ENCODE results near the gene EP400.

EP400 gene

DNA sequence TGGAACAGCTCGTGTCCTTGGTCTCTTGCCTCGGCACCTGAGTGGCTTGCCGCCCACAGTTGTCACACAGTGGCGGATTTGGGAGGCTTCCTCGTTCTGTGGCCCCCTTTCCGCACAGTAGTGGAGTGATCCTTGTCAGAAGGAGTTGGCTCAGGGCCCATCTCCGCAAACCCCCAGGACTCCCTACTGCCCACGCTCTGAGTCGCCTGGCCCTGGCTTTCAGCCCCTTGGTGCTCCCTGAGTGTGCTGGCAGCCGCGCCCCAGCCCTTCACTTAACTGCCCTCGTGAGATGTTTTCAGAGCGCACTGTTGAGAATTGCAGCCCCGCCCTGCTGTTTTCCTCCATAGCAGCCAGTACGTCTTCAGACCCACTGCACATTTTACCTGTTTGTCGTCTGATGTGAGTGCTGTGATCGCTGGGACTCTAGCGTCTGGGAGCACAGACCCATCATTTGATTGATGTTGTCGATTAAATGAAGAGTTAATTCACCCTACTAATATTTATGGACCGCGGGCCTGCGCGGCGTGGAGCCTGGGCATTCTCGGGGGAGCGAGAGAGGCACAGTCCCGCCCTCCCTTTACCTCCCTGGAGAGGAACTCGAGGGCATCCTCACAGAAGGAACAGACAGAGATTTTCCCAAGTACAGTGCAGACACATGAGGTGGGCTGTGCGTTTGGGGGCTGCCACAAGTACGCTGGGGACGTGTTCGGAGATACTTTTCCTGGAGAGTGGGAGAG lies 102.6 kb downstream of the EP400 start:
- no peak for DNase-seq

DNA sequence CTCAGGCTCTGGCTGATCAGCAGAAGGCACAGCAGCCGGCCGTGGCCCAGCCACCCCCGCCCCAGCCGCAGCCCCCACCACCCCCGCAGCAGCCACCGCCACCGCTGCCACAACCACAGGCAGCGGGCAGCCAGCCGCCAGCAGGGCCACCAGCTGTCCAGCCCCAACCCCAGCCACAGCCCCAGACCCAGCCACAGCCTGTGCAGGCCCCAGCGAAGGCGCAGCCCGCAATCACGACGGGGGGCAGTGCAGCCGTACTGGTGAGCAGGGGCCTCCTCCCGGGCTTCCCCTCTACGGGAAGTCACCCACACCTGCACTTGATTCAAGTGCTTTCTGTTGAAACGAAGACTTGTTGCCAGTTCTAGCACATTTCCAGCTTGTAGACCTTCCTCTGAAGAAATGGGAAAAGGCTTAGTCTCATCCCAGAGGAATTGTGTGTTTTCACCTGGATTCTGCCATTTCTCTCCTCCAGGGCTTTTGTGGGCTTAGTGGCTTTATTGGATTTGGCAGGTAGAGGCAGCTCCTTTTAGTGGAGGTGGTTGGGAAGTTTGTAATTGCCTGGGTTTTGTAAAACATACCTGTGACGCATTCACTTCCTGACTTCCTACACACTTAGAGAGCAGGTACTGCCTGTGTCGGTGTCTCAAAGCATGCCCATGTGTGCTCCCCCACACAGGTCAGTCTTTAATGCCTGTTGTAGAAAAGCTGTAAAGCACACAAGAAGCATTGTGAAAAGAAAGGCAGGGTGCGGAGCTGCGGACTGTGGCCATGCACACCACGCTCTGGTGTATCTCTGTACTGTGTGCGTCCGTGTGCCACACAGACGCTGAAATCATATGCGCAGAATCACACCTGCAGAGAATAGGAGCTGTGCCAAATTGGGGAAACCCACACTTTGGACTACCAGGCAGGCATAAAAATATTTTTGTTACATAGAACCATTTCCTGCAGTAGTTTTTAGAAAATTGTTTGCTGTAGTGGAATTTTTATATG lies 103.9 kb downstream of the EP400 start:
- no peak for DNase-seq

DNA sequence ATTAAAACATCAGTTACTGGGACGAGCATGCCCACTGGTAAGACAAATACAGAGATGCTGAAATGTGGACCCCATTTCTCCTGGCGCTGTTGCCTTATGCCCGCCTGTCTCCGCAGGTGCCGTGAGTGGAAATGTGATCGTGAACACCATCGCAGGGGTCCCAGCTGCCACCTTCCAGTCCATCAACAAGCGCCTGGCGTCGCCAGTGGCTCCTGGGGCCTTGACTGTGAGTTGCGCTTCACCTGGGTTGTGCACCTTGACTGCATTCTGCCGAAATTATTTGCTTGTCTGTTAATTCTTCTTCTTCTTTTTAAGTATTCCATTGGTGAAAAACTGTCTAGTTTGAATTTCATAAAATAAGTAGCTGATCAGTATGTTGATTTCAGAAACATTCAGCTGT lies 105.2 kb downstream of the EP400 start:
- DNase-seq = no peak

DNA sequence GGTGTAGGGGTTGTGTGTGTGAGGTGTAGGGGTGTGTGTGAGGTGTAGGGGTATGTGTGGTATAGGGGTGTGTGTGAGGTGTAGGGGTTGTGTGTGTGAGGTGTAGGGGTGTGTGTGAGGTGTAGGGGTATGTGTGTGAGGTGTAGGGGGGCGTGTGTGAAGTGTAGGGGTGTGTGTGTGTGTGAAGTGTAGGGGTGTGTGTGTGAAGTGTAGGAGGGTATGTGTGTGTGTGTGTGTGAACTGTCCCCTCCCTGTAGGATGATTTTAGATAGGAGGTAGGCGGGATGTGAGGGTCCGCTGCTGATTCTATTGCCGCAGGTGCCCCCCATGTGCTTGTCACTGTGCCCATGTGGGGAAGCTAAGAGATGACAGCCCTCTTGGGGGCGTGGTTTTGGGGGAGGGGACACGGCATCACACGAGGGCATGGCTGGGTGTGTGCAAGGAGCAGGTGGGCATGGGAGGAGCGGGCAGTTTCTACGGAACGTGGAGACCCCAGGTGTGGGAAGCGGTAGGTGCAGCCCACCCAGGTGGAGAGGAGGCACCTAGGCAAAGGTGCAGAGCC lies 105.9 kb downstream of the EP400 start:
- no peak for DNase-seq

DNA sequence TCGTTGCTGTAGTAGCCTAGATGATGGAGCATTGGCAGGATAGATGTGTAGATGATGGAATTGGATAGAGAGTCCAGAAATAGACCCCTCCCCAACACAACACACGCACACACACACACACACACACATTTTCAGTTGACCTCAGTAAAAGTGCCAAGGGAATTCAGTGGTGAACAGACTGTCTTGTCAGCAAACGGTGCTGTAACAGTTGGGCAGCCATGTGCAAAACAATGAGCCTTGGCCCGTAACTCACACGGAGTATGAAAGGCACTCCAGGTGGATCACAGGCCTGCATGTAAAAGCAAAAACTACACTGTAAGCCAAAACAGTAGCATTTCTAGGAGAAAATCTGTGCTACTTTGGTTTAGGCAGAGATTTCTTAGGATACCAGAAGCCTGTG lies 106.6 kb downstream of the EP400 start:
- no peak for DNase-seq

DNA sequence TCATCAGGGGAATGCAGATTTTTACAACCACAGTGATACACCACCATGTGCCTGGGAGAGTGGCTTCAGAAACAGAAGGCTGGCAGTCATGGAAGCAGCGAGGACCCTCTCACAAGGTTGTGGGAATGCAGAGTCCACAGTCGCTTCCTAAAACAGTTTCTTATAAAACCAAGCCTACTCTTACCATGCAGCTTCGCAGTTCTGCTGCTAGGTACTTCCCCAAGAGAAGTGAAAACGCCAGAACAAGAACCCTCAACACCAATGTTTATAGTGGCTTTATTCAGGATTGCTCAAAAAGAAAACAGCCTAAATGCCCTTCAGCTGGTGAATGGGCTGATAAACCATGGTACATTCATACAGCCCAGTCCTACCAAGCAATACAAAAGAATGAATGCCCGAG lies 107.2 kb downstream of the EP400 start:
- no peak for DNase-seq

DNA sequence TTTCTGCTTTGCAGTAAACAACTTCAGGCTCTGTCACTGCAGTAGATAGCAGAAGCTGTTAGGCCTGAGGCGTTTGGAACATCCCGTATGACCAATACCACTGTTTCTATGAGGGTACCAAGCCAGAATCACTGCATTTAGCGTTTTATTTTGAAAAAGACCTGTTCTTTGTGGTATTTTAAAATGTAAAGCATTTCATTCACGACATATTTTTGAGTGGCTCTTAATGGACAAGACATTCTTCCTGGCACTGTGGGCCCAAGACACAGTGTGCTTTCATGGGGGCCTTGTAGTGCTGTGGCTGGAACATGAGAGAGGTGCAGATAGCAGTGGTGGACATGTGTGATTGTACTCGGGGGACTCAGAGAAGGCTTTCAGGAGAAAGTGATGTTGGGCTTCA lies 107.9 kb downstream of the EP400 start:
- no peak for DNase-seq

DNA sequence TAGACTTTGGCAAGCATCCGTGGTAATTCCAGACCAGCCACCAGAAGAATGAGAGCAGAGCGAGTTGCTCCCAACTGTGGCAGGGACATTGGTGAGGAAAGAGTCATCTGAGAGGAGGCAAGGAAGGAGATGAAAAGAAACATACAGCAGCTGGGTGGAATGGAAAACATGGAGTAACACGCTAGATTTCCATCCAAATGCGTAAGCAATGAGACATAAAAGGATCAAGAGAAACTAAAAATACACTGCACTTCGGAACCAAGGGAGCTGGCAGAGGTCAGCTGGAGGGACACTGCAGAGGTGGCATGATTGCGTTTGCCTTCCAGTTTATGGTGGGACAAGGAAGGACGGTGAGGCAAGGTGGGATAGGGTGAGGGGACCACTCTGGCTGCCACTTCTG lies 111.5 kb downstream of the EP400 start:
- DNase-seq = no peak

DNA sequence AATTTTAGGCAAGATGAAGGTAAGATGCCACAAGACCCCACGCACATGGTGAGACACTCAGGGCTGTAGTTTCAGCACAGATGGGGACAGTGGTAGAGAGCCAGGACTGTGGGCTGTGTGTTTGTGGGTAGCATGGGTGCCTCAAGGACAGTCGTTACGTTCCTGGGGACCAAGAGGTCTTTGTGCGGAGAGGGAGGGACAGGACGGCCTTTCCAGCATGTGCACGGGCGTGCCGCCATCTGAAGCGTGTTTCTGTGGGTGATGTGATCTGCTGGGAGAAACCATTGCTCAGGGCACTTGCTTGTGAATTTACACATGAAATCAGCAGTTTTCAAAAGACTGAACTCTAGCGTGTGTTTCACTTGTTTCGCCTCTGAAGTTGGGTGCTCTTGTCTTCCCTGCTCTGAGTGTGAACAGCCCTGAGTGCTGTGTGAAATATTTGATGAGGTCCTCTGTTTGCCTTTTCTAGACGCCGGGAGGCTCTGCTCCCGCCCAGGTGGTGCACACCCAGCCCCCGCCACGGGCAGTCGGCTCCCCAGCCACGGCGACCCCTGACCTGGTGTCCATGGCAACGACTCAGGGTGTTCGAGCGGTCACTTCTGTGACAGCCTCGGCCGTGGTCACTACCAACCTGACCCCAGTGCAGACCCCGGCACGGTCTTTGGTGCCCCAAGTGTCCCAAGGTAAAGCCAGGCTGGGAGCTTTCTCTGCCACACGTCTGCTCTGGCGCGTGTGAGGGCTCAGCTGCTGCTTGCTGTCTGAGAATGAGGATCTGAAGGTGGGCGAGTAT lies 112.1 kb downstream of the EP400 start:
- DNase-seq = no peak

DNA sequence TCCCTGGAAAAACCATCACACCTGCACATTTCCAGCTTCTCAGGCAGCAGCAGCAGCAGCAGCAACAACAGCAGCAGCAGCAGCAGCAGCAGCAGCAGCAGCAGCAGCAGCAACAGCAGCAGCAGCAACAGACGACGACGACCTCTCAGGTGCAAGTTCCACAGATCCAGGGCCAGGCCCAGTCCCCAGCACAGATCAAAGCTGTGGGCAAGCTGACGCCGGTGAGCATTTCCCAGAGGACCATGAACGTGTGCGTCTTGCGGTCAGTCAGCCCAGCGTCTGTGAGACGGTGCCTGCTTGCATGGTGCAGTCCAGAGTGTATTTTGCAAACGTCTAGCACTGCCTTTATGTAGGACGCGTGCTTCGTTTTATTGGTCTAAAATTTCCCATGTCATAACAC lies 112.7 kb downstream of the EP400 start:
- no peak for DNase-seq

DNA sequence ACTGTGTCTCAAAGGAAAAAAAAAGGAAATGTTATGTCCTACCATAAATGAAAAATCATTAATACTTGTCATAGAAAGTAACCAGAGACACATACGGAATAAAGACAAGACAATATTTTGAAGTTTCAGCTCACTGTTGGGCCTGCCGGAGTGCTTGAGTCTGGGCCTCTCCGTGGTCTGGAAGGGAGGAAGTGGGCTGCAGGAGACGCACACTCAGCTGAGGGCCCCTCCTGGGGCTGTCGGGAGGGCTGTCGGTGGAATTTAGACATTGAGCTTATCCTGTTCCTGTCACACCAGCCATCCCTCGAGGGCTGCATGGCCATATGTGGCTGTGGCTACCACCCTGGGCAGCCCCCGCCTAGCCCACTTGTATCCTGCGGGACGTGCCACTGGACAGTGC lies 113.7 kb downstream of the EP400 start:
- DNase-seq = no peak

DNA sequence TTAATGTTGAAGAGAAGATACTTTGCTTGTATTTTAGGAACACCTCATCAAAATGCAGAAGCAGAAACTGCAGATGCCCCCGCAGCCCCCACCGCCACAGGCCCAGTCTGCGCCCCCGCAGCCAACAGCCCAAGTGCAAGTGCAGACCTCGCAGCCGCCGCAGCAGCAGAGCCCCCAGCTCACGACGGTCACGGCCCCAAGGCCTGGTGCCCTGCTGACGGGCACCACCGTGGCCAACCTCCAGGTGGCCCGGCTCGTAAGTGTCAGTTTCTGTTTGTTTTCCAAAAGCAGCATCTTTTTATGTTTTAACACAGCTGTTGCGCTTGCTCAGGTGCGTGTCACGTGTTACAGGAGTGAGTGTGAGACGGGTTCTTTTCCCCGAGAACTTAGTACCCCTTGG lies 114.9 kb downstream of the EP400 start:
- DNase-seq = no peak

DNA sequence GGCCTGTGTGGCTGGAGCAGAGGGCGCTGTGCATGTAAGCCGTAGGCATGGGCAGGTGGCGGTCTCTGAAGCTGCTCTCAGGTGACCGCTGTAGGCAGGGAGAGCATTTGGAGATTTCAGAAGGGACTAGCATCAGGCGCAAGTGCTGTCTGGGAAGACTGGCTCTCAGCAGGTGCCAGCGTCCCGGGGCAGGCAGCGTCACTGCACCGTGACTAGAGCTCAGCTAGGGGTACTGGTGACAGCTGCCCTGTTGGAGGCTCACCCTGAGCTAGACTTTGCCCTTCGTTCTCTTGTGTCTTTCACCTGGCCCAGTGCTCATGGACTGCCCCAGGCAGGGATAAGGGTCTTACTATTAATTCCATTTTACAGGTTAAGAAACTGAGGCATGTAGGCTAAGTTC lies 115.5 kb downstream of the EP400 start:
- DNase-seq = no peak

DNA sequence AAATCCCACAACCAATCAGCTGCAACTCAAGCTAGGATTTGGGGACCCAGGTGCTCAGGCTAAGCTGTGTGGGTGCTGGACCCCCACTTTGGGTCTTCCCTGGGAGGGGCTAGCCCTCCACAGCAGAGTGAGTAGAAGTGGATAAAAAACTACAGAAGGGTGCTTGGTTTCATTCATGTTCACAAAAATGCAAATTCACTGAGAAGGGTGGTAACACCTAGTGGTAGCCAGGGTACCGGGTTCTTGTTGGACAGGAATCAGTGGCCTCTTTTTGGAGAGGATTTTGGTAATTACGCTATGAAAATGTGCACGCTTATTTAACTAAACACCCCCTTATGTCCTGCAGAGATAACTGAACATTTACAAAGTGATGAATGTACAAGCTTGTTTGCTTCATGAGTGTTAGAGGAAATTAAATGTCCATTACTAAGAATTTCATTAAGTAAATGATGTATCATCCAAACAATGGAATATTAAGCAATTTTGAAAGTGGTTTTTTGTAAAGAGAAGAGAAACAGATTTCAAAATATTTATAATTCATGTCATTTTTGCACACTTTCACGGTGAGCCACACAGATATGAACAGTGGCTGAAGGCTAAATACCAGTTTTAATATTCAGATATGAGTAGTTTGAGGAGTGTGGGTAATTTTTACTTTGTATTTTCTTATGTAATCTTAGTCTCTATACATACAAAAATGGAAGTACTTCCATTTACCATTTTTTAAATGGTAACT lies 116.0 kb downstream of the EP400 start:
- no peak for DNase-seq

DNA sequence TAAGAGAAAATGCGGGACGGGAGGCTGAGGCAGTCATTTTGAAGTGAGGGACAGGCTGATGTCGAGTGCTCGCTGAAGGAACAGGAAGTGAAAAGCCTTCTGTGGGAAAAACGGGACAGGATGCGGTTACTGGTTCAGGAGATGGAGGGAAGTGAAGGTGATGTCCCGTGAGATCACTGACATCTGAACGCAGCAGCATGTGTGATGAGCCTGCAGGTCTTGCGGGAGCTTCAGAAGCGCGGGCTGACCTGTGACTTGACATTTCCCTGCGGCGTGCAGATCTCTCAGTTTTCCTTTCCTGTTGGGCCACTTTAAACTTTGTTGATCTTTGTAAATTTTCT lies 116.6 kb downstream of the EP400 start:
- DNase-seq = no peak

DNA sequence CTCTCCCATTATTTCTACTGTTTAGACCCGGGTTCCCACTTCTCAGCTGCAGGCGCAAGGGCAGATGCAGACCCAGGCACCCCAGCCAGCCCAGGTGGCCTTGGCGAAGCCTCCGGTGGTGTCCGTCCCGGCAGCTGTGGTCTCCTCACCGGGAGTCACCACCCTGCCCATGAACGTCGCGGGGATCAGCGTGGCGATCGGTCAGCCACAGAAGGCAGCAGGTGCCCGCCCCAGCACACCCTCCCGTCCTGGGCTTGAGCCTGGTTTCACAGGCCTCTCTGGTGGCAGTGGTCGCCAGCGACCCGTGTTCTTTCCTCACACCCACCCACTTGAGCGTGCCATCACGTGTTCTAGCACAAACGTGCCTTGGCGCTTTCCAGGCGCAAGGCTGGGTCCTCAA lies 117.0 kb downstream of the EP400 start:
- DNase-seq = no peak

DNA sequence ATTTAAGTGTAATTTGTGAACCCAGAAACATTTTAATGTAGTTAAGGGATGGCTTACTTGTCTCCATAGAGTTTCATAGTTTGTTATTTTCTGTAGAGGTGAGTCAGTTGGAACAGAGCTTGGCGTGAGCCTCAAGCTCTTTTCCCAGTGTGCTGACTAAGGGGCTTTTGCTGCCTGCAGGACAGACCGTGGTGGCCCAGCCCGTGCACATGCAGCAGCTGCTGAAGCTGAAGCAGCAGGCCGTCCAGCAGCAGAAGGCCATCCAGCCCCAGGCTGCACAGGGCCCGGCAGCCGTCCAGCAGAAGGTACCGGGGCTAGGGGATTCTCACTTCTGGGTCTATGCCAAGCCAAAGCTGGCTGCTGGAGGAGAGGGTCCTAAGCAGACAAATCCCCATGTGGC lies 117.4 kb downstream of the EP400 start:
- no peak for DNase-seq

DNA sequence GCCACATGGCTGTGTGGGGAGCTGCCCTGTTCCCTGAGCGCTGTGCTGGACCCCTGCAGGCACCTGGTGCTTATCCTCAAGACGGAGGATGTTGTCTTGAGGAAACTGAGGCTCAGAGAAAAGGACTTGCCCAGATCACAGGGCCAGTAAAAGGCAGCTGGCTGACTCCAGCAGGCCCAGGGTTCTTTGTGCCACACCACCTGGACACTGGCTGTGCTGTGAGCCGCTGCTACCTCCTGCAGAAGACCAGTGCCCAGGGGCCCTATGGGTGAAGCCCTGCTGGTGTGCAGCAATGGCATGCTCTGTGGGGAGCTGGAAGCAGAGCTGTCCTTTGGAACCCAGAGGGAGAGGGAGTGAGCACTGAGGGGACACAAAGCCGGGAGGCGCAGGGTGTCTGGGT lies 118.5 kb downstream of the EP400 start:
- no peak for DNase-seq

DNA sequence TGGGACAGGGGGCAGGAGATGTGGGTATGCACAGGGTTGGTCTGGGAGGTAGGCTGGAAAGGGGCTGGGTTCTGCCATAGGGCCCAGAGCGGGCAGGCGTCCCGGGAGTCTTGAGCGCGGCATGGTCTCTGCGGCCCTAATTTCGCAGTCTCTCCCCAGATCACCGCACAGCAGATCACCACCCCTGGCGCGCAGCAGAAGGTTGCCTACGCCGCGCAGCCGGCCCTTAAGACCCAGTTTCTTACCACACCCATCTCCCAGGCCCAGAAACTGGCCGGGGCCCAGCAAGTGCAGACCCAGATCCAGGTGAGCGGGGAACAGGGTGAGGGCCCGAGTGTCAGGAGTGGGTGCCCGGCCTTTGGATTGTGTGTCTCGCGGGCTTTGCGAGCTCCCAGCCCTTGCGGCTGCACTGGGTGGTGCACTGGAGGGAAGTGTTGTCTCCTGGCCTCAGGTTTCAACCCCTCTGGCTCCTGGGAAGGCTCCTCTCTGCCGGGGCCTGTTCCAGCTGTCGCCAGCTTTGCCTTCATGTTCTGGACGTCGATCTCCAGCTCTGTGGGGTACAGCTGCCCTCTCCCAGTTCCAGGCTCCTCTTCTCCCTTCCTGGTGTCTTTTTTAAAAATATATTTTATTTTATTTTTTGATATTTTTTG lies 119.7 kb downstream of the EP400 start:
- DNase-seq = no peak

DNA sequence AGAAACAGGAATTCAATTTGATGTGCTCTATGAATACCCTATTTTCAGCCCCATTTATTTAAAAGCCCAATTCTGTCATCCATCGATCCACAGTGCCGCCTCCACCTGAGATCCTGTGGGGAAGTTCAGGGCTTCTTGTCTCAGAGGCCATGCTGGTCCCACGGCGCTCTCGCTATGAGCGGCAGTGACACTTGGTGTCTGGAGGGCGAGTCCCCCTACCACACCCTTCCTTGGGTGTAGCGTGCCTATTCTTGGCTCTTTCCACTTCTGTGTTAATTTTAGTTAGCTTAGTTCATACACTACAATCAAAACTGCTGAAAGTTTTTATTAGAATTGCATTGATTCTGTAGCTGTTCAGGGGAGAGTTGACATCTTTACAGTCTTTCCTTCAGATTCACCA lies 120.6 kb downstream of the EP400 start:
- DNase-seq = no peak

DNA sequence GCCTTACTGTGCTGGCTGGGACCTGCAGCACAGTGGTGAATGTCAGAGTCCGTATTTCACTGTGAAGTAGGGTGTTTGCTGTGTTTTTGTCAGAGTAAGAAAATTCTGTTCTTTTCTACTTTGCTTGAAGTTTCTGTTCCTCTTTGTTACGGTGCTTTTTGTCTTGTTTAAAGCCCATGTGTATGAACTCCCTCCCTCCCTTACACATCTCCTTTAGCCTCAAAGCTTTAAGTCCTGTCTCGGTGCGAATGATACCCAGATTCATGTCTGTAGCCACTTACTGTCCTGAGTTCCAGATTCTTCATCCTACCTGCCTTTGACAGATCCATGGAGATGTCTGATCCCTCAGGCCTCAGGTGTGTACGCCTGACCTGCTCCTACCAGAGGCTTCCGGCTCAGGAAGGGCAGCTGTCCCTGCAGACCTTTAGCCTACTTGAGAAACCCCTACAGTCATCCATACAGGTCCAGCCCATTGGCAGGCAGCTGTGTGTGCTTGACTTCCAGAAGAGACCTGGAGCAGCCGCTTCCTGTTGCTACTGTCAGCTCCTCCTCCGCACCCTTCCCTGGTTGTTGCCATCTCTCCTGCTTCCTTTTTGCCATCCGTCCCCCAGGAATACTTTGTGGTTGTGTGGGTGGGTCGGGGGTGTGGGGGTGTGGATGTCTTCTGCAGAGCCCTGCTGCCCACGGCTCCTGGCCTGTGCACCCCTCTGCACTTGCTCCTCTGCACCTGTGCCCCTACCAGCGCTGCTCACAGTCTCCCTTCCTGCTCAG lies 121.5 kb downstream of the EP400 start:
- DNase-seq = no peak

All from midbrain (tissue), 1 donor.